ENCODE measurements around the gene CORO1C.

CORO1C gene

GRCh38 chr12:108603743-108604142, 127.6 kb downstream of the CORO1C start:
- Histone ChIP-seq H3K36me3 (ENCODE audit: control insufficient read depth, low read depth, low read length) (no peaks in the 10 kb centered on the region), H3K9ac (ENCODE audit: low read length) (no peak overlapping the region), H3K27me3 (ENCODE audit: control insufficient read depth, insufficient read depth, low read length) (no peaks in the 10 kb centered on the region), H3K27ac (ENCODE audit: low read length) (no peak overlapping the region), H3K4me3 (ENCODE audit: low read length) (no peak overlapping the region), H3K4me1 (ENCODE audit: control insufficient read depth, low read depth, low read length) (no peaks in the 10 kb centered on the region), H3K9me3 (ENCODE audit: control insufficient read depth, low read depth, low read length) (no peaks in the 10 kb centered on the region)

- Histone ChIP-seq H3K27ac (ENCODE audit: low read length) (no peak overlapping the region), H3K4me3 (ENCODE audit: low read length) (no peak overlapping the region), H3K27me3 (ENCODE audit: control insufficient read depth, insufficient read depth, low read length) (no peaks in the 10 kb centered on the region), H3K9ac (ENCODE audit: low read length) (no peak overlapping the region), H3K36me3 (ENCODE audit: control insufficient read depth, low read depth, low read length) (no peaks in the 10 kb centered on the region), H3K4me1 (ENCODE audit: control insufficient read depth, low read depth, low read length) (no peaks in the 10 kb centered on the region), H3K9me3 (ENCODE audit: control insufficient read depth, low read depth, low read length) (no peaks in the 10 kb centered on the region)
Observed at GRCh38 chr12:108602976-108603704, 128.2 kb downstream of the CORO1C start.

GRCh38 chr12:108602209-108602705, 129.1 kb downstream of the CORO1C start:
- no peaks in the 10 kb centered on the region for H3K36me3 ChIP-seq (ENCODE audit: control insufficient read depth, low read depth, low read length)
- H3K27ac ChIP-seq (ENCODE audit: low read length) = no peak overlapping the region

GRCh38 chr12:108600702-108601007, 130.7 kb downstream of the CORO1C start:
- no peak overlapping the region for H3K27ac ChIP-seq (ENCODE audit: low read length)

More at GRCh38 chr12:108602209-108602705, 129.1 kb downstream of the CORO1C start:
- Histone ChIP-seq H3K27me3 (ENCODE audit: control insufficient read depth, insufficient read depth, low read length) (no peaks in the 10 kb centered on the region), H3K4me1 (ENCODE audit: control insufficient read depth, low read depth, low read length) (no peaks in the 10 kb centered on the region), H3K9ac (ENCODE audit: low read length) (no peak overlapping the region), H3K9me3 (ENCODE audit: control insufficient read depth, low read depth, low read length) (no peaks in the 10 kb centered on the region), H3K4me3 (ENCODE audit: low read length) (no peak overlapping the region)

GRCh38 chr12:108599948-108600701, 131.2 kb downstream of the CORO1C start:
- Histone ChIP-seq H3K9ac (ENCODE audit: low read length) (no peak overlapping the region), H3K27me3 (ENCODE audit: control insufficient read depth, insufficient read depth, low read length) (no peaks in the 10 kb centered on the region), H3K9me3 (ENCODE audit: control insufficient read depth, low read depth, low read length) (no peaks in the 10 kb centered on the region), H3K4me1 (ENCODE audit: control insufficient read depth, low read depth, low read length) (no peaks in the 10 kb centered on the region), H3K36me3 (ENCODE audit: control insufficient read depth, low read depth, low read length) (no peaks in the 10 kb centered on the region), H3K27ac (ENCODE audit: low read length) (no peak overlapping the region), H3K4me3 (ENCODE audit: low read length) (no peak overlapping the region)

More at GRCh38 chr12:108600702-108601007, 130.7 kb downstream of the CORO1C start:
- Histone ChIP-seq H3K4me1 (ENCODE audit: control insufficient read depth, low read depth, low read length) (no peaks in the 10 kb centered on the region), H3K4me3 (ENCODE audit: low read length) (no peak overlapping the region), H3K9ac (ENCODE audit: low read length) (no peak overlapping the region), H3K9me3 (ENCODE audit: control insufficient read depth, low read depth, low read length) (no peaks in the 10 kb centered on the region), H3K36me3 (ENCODE audit: control insufficient read depth, low read depth, low read length) (no peaks in the 10 kb centered on the region), H3K27me3 (ENCODE audit: control insufficient read depth, insufficient read depth, low read length) (no peaks in the 10 kb centered on the region)

GRCh38 chr12:108599541-108599940, 131.8 kb downstream of the CORO1C start:
- no peak overlapping the region for H3K9ac ChIP-seq (ENCODE audit: low read length)
- no peaks in the 10 kb centered on the region for H3K4me1 ChIP-seq (ENCODE audit: control insufficient read depth, low read depth, low read length)
- H3K4me3 ChIP-seq (ENCODE audit: low read length) = no peak overlapping the region
- no peaks in the 10 kb centered on the region for H3K36me3 ChIP-seq (ENCODE audit: control insufficient read depth, low read depth, low read length)
- no peaks in the 10 kb centered on the region for H3K27me3 ChIP-seq (ENCODE audit: control insufficient read depth, insufficient read depth, low read length)
- H3K9me3 ChIP-seq (ENCODE audit: control insufficient read depth, low read depth, low read length) = no peaks in the 10 kb centered on the region
- H3K27ac ChIP-seq (ENCODE audit: low read length) = no peak overlapping the region

GRCh38 chr12:108598553-108599250, 132.6 kb downstream of the CORO1C start:
- Histone ChIP-seq H3K27me3 (ENCODE audit: control insufficient read depth, insufficient read depth, low read length) (no peaks in the 10 kb centered on the region), H3K9ac (ENCODE audit: low read length) (no peak overlapping the region)

GRCh38 chr12:108597559-108598471, 133.5 kb downstream of the CORO1C start, which contains the start of gene TMEM119:
Gene TMEM119, minus strand, starts transcription at chr12:108598084. Its CDS starts 5,701 bp downstream, at chr12:108592383.
- Histone ChIP-seq H3K27ac (ENCODE audit: low read length) (no peak within 1 kb of the TSS), H3K4me3 (ENCODE audit: low read length) (no peak within 1 kb of the TSS), H3K27me3 (ENCODE audit: control insufficient read depth, insufficient read depth, low read length) (no peaks in the 10 kb centered on the region), H3K9me3 (ENCODE audit: control insufficient read depth, low read depth, low read length) (no peaks in the 10 kb centered on the region), H3K9ac (ENCODE audit: low read length) (no peak within 1 kb of the TSS), H3K4me1 (ENCODE audit: control insufficient read depth, low read depth, low read length) (no peaks in the 10 kb centered on the region), H3K36me3 (ENCODE audit: control insufficient read depth, low read depth, low read length) (no peaks in the 10 kb centered on the region)

More at GRCh38 chr12:108598553-108599250, 132.6 kb downstream of the CORO1C start:
- Histone ChIP-seq H3K4me1 (ENCODE audit: control insufficient read depth, low read depth, low read length) (no peaks in the 10 kb centered on the region), H3K36me3 (ENCODE audit: control insufficient read depth, low read depth, low read length) (no peaks in the 10 kb centered on the region), H3K4me3 (ENCODE audit: low read length) (no peak overlapping the region), H3K27ac (ENCODE audit: low read length) (no peak overlapping the region), H3K9me3 (ENCODE audit: control insufficient read depth, low read depth, low read length) (no peaks in the 10 kb centered on the region)

- Histone ChIP-seq H3K9ac (ENCODE audit: low read length) (no peak overlapping the region), H3K9me3 (ENCODE audit: control insufficient read depth, low read depth, low read length) (no peaks in the 10 kb centered on the region), H3K36me3 (ENCODE audit: control insufficient read depth, low read depth, low read length) (no peaks in the 10 kb centered on the region), H3K27me3 (ENCODE audit: control insufficient read depth, insufficient read depth, low read length) (no peaks in the 10 kb centered on the region), H3K4me1 (ENCODE audit: control insufficient read depth, low read depth, low read length) (no peaks in the 10 kb centered on the region), H3K4me3 (ENCODE audit: low read length) (no peak overlapping the region), H3K27ac (ENCODE audit: low read length) (no peak overlapping the region)
Observed at GRCh38 chr12:108596854-108597558, 134.3 kb downstream of the CORO1C start.
